H1 (cell line): ENCODE data around the gene TXK. TPM values are rescaled to one million over a fixed set of nuclear protein-coding genes. Genes with fewer than 3 reads are reported as not detected.

ENCODE experiments used
- CTCF ChIA-PET: fragments of 300-600 bp; sonication (Branson Sonifier 250); formaldehyde crosslinking; loops from one replicate; lab custom pipeline; 2021; ENCODE audit not compliant: partially characterized antibody; lab: Charles Lee
- POLR2A ChIA-PET: fragments of 300-600 bp; sonication (Branson Sonifier 250); formaldehyde crosslinking; loops from one replicate; lab custom pipeline; 2021; ENCODE audit warnings: inconsistent platforms; ENCODE audit not compliant: partially characterized antibody; lab: Charles Lee
- DNase-seq, 2 experiments: peaks; one replicate each; pipeline versions ENCODE4 v3.0.0 to v3.0.0-alpha.2; 2010 to 2022; ENCODE audit warnings: low spot score in 2 of 2, low read depth in 1 of 2, mixed read lengths in 1 of 2
- FAIRE-seq: peaks from 2 replicates; lab custom pipeline; 2011; peaks lifted over from hg19 to GRCh38; lab: Jason Lieb, UNC
- H2AFZ ChIP-seq: 2 replicates; pipeline ENCODE4 v1.8.1; 2012; ENCODE audit warnings: low read length, inconsistent platforms
- H2AK5ac ChIP-seq: 2 replicates; pipeline ENCODE4 v1.6.1; 2013; ENCODE audit warnings: low read depth, low read length
- H2BK120ac ChIP-seq: replicated peaks from 2 replicates; pipeline ENCODE3; 2013; ENCODE audit warnings: low read depth, low read length, inconsistent platforms
- H2BK12ac ChIP-seq: 2 replicates; pipeline ENCODE4 v1.6.1; 2013; ENCODE audit warnings: low read depth, low read length
- H2BK15ac ChIP-seq: 2 replicates; pipeline ENCODE4 v1.6.1; 2013; ENCODE audit warnings: low read length
- H2BK20ac ChIP-seq: 2 replicates; pipeline ENCODE4 v1.6.1; 2013; ENCODE audit warnings: low read length
- H2BK5ac ChIP-seq: 2 replicates; pipeline ENCODE4 v1.6.1; 2013; ENCODE audit warnings: low read depth, low read length
- H3K14ac ChIP-seq: 2 replicates; pipeline ENCODE4 v1.6.1; 2013; ENCODE audit warnings: inconsistent platforms; ENCODE audit not compliant: insufficient read length
- H3K18ac ChIP-seq: 2 replicates; pipeline ENCODE4 v1.6.1; 2013; ENCODE audit warnings: low read length; ENCODE audit errors: extremely low read depth
- H3K23ac ChIP-seq: 2 replicates; pipeline ENCODE4 v1.6.1; 2013; ENCODE audit warnings: inconsistent platforms; ENCODE audit not compliant: insufficient read length
- H3K23me2 ChIP-seq: 2 replicates; pipeline ENCODE4 v1.6.1; 2013; ENCODE audit warnings: low read depth, low read length
- H3K27ac ChIP-seq: 2 replicates; pipeline ENCODE4 v1.6.1; 2011; ENCODE audit warnings: low read depth, low read length, inconsistent platforms
- H3K27me3 ChIP-seq, 4 experiments: replicated peaks in 1 of 4; 1 replicate in 1 of 4; 2 replicates in 3 of 4; pipeline versions ENCODE4 v1.6.1 to v1.8.1; 2011 to 2013; ENCODE audit warnings: low read length in 3 of 4, mild to moderate bottlenecking in 3 of 4, inconsistent platforms in 2 of 4, mixed read lengths in 2 of 4, moderate library complexity in 1 of 4; ENCODE audit not compliant: control insufficient read depth in 3 of 4, insufficient read depth in 3 of 4; ENCODE audit errors: extremely low read depth in 1 of 4
- H3K36me3 ChIP-seq, 4 experiments: 2 replicates each; pipeline versions ENCODE4 v1.6.1 to v1.8.1; 2011 to 2013; ENCODE audit warnings: mild to moderate bottlenecking in 4 of 4, low read length in 3 of 4, moderate library complexity in 2 of 4, control low read depth in 1 of 4, inconsistent platforms in 1 of 4; ENCODE audit not compliant: insufficient read depth in 4 of 4, control insufficient read depth in 2 of 4
- H3K4ac ChIP-seq: replicated peaks from 2 replicates; pipeline ENCODE3; 2013; ENCODE audit warnings: low read length, low read depth, mixed read lengths, inconsistent platforms; ENCODE audit not compliant: insufficient read length
- H3K4me1 ChIP-seq, 4 experiments: replicated peaks in 1 of 4; 1 replicate in 1 of 4; 2 replicates in 3 of 4; pipeline versions ENCODE4 v1.6.1 to v1.8.1; 2011 to 2013; ENCODE audit warnings: low read length in 3 of 4, inconsistent platforms in 2 of 4, mixed read lengths in 1 of 4; ENCODE audit not compliant: insufficient read depth in 4 of 4, control insufficient read depth in 3 of 4
- H3K4me2 ChIP-seq, 2 experiments: 2 replicates each; pipeline versions ENCODE4 v1.6.1 to v1.8.1; 2011 to 2013; ENCODE audit warnings: low read depth in 2 of 2, low read length in 2 of 2, control low read depth in 1 of 2, inconsistent platforms in 1 of 2, mild to moderate bottlenecking in 1 of 2; ENCODE audit not compliant: insufficient read depth in 1 of 2
- H3K4me3 ChIP-seq, 4 experiments: fragments of 200-600, 300-600 bp in 1 of 4; sonication (generic), shearing (Covaris generic), sonication (Bioruptor Twin) in 1 of 4; 2 replicates each; pipeline versions ENCODE4 v1.5.1 to v1.8.1; 2011 to 2016; ENCODE audit warnings: low read length in 4 of 4, low read depth in 3 of 4, control low read depth in 2 of 4, inconsistent platforms in 2 of 4, mild to moderate bottlenecking in 2 of 4, mixed read lengths in 1 of 4, moderate library complexity in 1 of 4; ENCODE audit not compliant: insufficient read depth in 2 of 4; ENCODE audit errors: extremely low read depth in 1 of 4
- H3K56ac ChIP-seq: replicated peaks from 2 replicates; pipeline ENCODE3; 2013; ENCODE audit warnings: low read depth, mild to moderate bottlenecking, mixed read lengths, low read length, inconsistent platforms; ENCODE audit not compliant: insufficient read length
- H3K79me1 ChIP-seq: 2 replicates; pipeline ENCODE4 v1.6.1; 2013; ENCODE audit warnings: low read depth, low read length, control low read depth
- H3K79me2 ChIP-seq, 2 experiments: 2 replicates each; pipeline versions ENCODE4 v1.6.1 to v1.8.1; 2012 to 2013; ENCODE audit warnings: low read length in 2 of 2, mild to moderate bottlenecking in 2 of 2, inconsistent platforms in 1 of 2; ENCODE audit not compliant: insufficient read depth in 2 of 2, control insufficient read depth in 1 of 2
- H3K9ac ChIP-seq, 4 experiments: replicated peaks in 1 of 4; 1 replicate in 1 of 4; 2 replicates in 3 of 4; pipeline versions ENCODE4 v1.6.1 to v1.8.1; 2011 to 2013; ENCODE audit warnings: low read depth in 3 of 4, low read length in 3 of 4, control low read depth in 2 of 4, mild to moderate bottlenecking in 2 of 4, moderate library complexity in 2 of 4, inconsistent platforms in 1 of 4; ENCODE audit errors: extremely low read depth in 1 of 4
- H3K9me3 ChIP-seq, 2 experiments: 2 replicates each; pipeline versions ENCODE4 v1.6.1 to v1.8.1; 2012 to 2013; ENCODE audit warnings: mild to moderate bottlenecking in 2 of 2, moderate library complexity in 2 of 2, control low read depth in 1 of 2, inconsistent platforms in 1 of 2, low read depth in 1 of 2, low read length in 1 of 2, mixed read lengths in 1 of 2; ENCODE audit not compliant: insufficient read depth in 2 of 2
- H4K20me1 ChIP-seq, 2 experiments: replicated peaks in 1 of 2; 2 replicates each; pipeline versions ENCODE3 to v1.8.1; 2011 to 2013; ENCODE audit warnings: inconsistent platforms in 2 of 2, low read length in 2 of 2, mild to moderate bottlenecking in 1 of 2; ENCODE audit not compliant: insufficient read depth in 2 of 2, control insufficient read depth in 1 of 2
- H4K5ac ChIP-seq: 2 replicates; pipeline ENCODE4 v1.6.1; 2013; ENCODE audit warnings: low read length, low read depth, mixed read lengths, inconsistent platforms; ENCODE audit not compliant: insufficient read length
- H4K8ac ChIP-seq: 2 replicates; pipeline ENCODE4 v1.8.0; 2013; ENCODE audit warnings: mild to moderate bottlenecking, moderate library complexity, low read length, inconsistent platforms; ENCODE audit not compliant: insufficient read depth; ENCODE audit errors: extremely low read depth
- H4K91ac ChIP-seq: replicated peaks from 2 replicates; pipeline ENCODE3; 2013; ENCODE audit warnings: low read length, mixed read lengths, inconsistent platforms; ENCODE audit not compliant: insufficient read length
- ASH2L ChIP-seq: fragments of 200-600, 300-600 bp; sonication (generic); IDR thresholded peaks from one replicate; pipeline ENCODE4 v1.7.1; 2017; ENCODE audit warnings: low read length
- BCL11A ChIP-seq, 2 experiments: IDR thresholded peaks; one replicate each; pipeline ENCODE4 v1.6.1; 2011; ENCODE audit warnings: low read depth in 2 of 2, low read length in 2 of 2, mild to moderate bottlenecking in 2 of 2
- CBX5 ChIP-seq: fragments of 300-800, 300-1000 bp; sonication (generic); IDR thresholded peaks from 2 replicates; pipeline ENCODE4 v1.7.1; 2016; ENCODE audit warnings: antibody characterized with exemption, low read length, low read depth
- CREB1 ChIP-seq: IDR thresholded peaks from 2 replicates; pipeline ENCODE4 v1.6.1; 2012; ENCODE audit warnings: inconsistent platforms
- EZH2 ChIP-seq: fragments of 200-600 bp; sonication (generic); IDR thresholded peaks from 2 replicates; pipeline ENCODE4 v1.7.1; 2012; ENCODE audit warnings: low read depth, mild to moderate bottlenecking, moderate library complexity, low read length, inconsistent platforms; ENCODE audit not compliant: severe bottlenecking
- MAFK ChIP-seq: IDR thresholded peaks from 2 replicates; pipeline ENCODE4 v1.6.1; 2012; ENCODE audit warnings: low read depth, mild to moderate bottlenecking, improper control_type of control experiment, low read length
- RFX5 ChIP-seq: IDR thresholded peaks from 2 replicates; pipeline ENCODE4 v1.6.1; 2011; ENCODE audit warnings: low read depth, low read length, improper control_type of control experiment, borderline replicate concordance
- SIN3A ChIP-seq, 2 experiments: IDR thresholded peaks in 1 of 2; conservative IDR thresholded peaks in 1 of 2; 2 replicates each; pipeline ENCODE4 v1.6.1; 2011 to 2012; ENCODE audit warnings: low read length in 2 of 2, improper control_type of control experiment in 1 of 2, low read depth in 1 of 2, mild to moderate bottlenecking in 1 of 2
- SP2 ChIP-seq: IDR thresholded peaks from 2 replicates; pipeline ENCODE4 v1.6.1; 2012; ENCODE audit warnings: mild to moderate bottlenecking, low read length, inconsistent platforms
- SP4 ChIP-seq: IDR thresholded peaks from 2 replicates; pipeline ENCODE4 v1.6.1; 2012; ENCODE audit warnings: low read length, inconsistent platforms
- SRF ChIP-seq: IDR thresholded peaks from 2 replicates; pipeline ENCODE4 v1.6.1; 2011; ENCODE audit warnings: mild to moderate bottlenecking, low read depth, low read length, moderate library complexity
- polyA plus RNA-seq, 7 experiments: library from polyadenylated mRNA; depleted of rRNA in 3 of 7; stranded (reverse) in 5 of 7; unstranded in 2 of 7; fragments of >200 nt in 5 of 7; fragments of 200-250 nt in 2 of 7; gene quantifications; 1 replicate in 5 of 7; 2 replicates in 1 of 7; 4 replicates in 1 of 7; pipeline versions ENCODE4 v1.2.1 to v1.2.3, GENCODE V29; 2011 to 2013; ENCODE audit warnings: missing spikeins in 2 of 7, mixed read lengths in 2 of 7
- total RNA-seq: library from RNA; stranded (reverse); fragmentation: NEBNext Ultra II Directional; extraction: Animal tissue kit (Norgen Biotek cat#: 25700); gene quantifications from 2 replicates; pipeline ENCODE4 v1.2.1, GENCODE V29; 2021
- TF ChIP-seq, protein P1 (sequence below): IDR thresholded peaks from 2 replicates; pipeline ENCODE4 v1.6.1; 2012; ENCODE audit warnings: inconsistent platforms
- TF ChIP-seq, protein P2 (sequence below): IDR thresholded peaks from 2 replicates; pipeline ENCODE4 v1.6.1; 2011; ENCODE audit warnings: low read length, improper control_type of control experiment

The TXK gene
- total and polyA plus RNA-seq, 2 of the 8 experiments (the other 6 are each of a cell fraction or from before 2014, with no cell fraction given) = not detected

DNA sequence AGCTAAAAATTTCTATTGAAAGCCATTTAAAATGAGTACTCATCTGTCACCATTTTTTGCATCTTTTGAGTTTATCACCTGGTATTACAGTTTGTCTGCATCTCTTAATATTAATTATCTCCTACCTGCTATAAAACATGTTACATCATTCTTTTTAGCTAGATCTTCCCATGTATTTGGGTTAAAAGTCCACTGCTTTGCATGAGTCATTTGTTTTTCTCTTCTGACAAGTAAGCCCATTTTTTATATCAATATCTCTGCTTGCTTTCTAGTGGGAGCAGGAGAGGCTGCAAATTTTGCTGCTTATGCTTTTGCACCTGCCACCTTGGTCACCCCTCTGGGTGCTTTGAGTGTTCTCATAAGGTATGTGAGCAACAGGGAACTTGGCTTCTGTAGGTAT lies 101.3 kb downstream of the TXK start:
- TF ChIP-seq EZH2 = no peak
- TF ChIP-seq RFX5 = no peak
- TF ChIP-seq SIN3A (conservative IDR thresholded peaks at IDR 0.05 in 1 of 2, IDR thresholded peaks at IDR 0.05 in 1 of 2; ENCODE audit: low read depth in 1 of 2, low read length in 2 of 2) = no peak
- TF ChIP-seq SRF = no peak
- TF ChIP-seq, protein P1, sequence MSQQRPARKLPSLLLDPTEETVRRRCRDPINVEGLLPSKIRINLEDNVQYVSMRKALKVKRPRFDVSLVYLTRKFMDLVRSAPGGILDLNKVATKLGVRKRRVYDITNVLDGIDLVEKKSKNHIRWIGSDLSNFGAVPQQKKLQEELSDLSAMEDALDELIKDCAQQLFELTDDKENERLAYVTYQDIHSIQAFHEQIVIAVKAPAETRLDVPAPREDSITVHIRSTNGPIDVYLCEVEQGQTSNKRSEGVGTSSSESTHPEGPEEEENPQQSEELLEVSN = no peak
- no peak for TF ChIP-seq CREB1
- TF ChIP-seq SP2 = no peak
- TF ChIP-seq ASH2L = no peak
- no peak for TF ChIP-seq SP4
- TF ChIP-seq, protein P2, sequence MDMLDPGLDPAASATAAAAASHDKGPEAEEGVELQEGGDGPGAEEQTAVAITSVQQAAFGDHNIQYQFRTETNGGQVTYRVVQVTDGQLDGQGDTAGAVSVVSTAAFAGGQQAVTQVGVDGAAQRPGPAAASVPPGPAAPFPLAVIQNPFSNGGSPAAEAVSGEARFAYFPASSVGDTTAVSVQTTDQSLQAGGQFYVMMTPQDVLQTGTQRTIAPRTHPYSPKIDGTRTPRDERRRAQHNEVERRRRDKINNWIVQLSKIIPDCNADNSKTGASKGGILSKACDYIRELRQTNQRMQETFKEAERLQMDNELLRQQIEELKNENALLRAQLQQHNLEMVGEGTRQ = no peak
- TF ChIP-seq CBX5 = no peak
- TF ChIP-seq MAFK = no peak
- no peak for TF ChIP-seq BCL11A (IDR thresholded peaks at IDR 0.05; ENCODE audit: low read depth in 2 of 2, low read length in 2 of 2)
- CTCF ChIA-PET = interaction anchor here (0.6 to 5.9 kb wide), 16 partner anchors 8 to 397 kb away, joined by 3 to 85 read pairs (median 3); partner anchors contain the start of gene CNGA1
- no peaks in the 10 kb centered on the region for H3K79me2 ChIP-seq
- DNase-seq = no peak
- H2BK5ac ChIP-seq = no peak overlapping the region
- H3K23ac ChIP-seq = no peak overlapping the region
- H3K23me2 ChIP-seq = no peaks in the 10 kb centered on the region
- no peak overlapping the region for H2AK5ac ChIP-seq
- H3K18ac ChIP-seq = no peak overlapping the region
- H4K8ac ChIP-seq = no peak overlapping the region
- no peak overlapping the region for H2BK15ac ChIP-seq
- no peaks in the 10 kb centered on the region for H3K79me1 ChIP-seq
- peaks cover 0 to 11% (median 0%) of the 10 kb centered on the region in 4 experiments; a peak in 4 of 7 replicates for H3K4me1 ChIP-seq
- no peak overlapping the region for H2AFZ ChIP-seq
- no peaks in the 10 kb centered on the region for H3K27me3 ChIP-seq
- H3K4me2 ChIP-seq = no peak overlapping the region
- no peaks in the 10 kb centered on the region for H4K20me1 ChIP-seq
- no peak overlapping the region for H4K5ac ChIP-seq
- no peak overlapping the region for H3K14ac ChIP-seq
- FAIRE-seq = no peak
- H3K36me3 ChIP-seq = peaks cover 0 to 3% (median 0%) of the 10 kb centered on the region in 4 experiments; a peak in 1 of 8 replicates
- H2BK12ac ChIP-seq = no peak overlapping the region
- POLR2A ChIA-PET = interaction anchor here (1.0 kb wide), 1 partner anchor 14 kb away, joined by 6 read pairs; no protein-coding TSS in a partner anchor
- H3K4ac ChIP-seq = no peak overlapping the region
- H3K56ac ChIP-seq = no peak overlapping the region
- no peak overlapping the region for H2BK20ac ChIP-seq
- H4K91ac ChIP-seq = no peak overlapping the region
- H3K9me3 ChIP-seq = no peaks in the 10 kb centered on the region
- no peak overlapping the region for H3K27ac ChIP-seq
- no peak overlapping the region for H2BK120ac ChIP-seq
- no peak overlapping the region for H3K9ac ChIP-seq
- H3K4me3 ChIP-seq = no peak overlapping the region
